Neutrophil (primary cell): Measurements from ENCODE around the gene NEDD4L.

Source experiments
- H3K27ac ChIP-seq: fragments of 200-600 bp; sonication (generic); 2 replicates; pipeline ENCODE4 v1.5.1; 2016; ENCODE audit warnings: mild to moderate bottlenecking, moderate library complexity
- H3K27me3 ChIP-seq: fragments of 200-600 bp; sonication (generic); 2 replicates; pipeline ENCODE4 v1.6.0; 2016; ENCODE audit warnings: mild to moderate bottlenecking
- H3K36me3 ChIP-seq: fragments of 200-600 bp; sonication (generic); 2 replicates; pipeline ENCODE4 v1.5.1; 2017
- H3K4me1 ChIP-seq, 2 experiments: fragments of 200-600 bp in 1 of 2; sonication (generic) in 1 of 2; 1 replicate in 1 of 2; 2 replicates in 1 of 2; pipeline versions ENCODE4 v1.5.1 to v1.6.1; 2013 to 2016; ENCODE audit warnings: low read depth in 1 of 2, low read length in 1 of 2, mild to moderate bottlenecking in 1 of 2, moderate library complexity in 1 of 2; ENCODE audit not compliant: control insufficient read depth in 1 of 2, insufficient read depth in 1 of 2
- H3K4me3 ChIP-seq, 2 experiments: fragments of 200-600 bp in 1 of 2; sonication (generic) in 1 of 2; 1 replicate in 1 of 2; 2 replicates in 1 of 2; pipeline ENCODE4 v1.5.1; 2013 to 2016; ENCODE audit warnings: low read depth in 1 of 2, low read length in 1 of 2, mild to moderate bottlenecking in 1 of 2, moderate library complexity in 1 of 2
- H3K9me3 ChIP-seq: fragments of 200-600 bp; sonication (generic); 2 replicates; pipeline ENCODE4 v1.5.1; 2016
- TF ChIP-seq, protein P1 (sequence below): fragments of 200-600 bp; sonication (generic); IDR thresholded peaks from 2 replicates; pipeline ENCODE4 v1.5.1; 2016; ENCODE audit warnings: antibody characterized with exemption

Gene NEDD4L

DNA sequence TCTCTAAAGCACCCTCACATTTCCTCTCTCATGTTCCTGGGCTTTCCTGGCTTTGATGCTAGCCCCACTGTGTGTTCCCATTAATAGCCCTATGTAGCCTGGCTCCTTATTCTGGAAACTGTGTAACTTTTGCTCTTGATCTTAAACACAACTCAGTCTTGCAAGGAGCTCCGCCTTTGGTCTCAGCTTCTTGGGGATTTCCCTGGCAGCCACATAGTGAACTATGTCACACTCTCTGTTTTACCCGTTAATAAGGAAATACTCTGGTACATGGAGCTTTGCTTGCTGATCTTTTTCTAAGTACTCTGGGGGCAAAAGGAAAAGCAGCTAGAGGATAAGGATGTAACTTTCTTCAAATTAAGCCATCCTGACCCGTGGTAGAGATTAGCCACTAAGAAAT, 259.3 kb downstream of the NEDD4L start:
- Histone ChIP-seq H3K4me3 (no peak overlapping the region), H3K27ac (no peak overlapping the region), H3K36me3 (no peaks in the 10 kb centered on the region), H3K4me1 (no peaks in the 10 kb centered on the region), H3K9me3 (no peaks in the 10 kb centered on the region), H3K27me3 (no peaks in the 10 kb centered on the region)
- TF ChIP-seq, protein P1, sequence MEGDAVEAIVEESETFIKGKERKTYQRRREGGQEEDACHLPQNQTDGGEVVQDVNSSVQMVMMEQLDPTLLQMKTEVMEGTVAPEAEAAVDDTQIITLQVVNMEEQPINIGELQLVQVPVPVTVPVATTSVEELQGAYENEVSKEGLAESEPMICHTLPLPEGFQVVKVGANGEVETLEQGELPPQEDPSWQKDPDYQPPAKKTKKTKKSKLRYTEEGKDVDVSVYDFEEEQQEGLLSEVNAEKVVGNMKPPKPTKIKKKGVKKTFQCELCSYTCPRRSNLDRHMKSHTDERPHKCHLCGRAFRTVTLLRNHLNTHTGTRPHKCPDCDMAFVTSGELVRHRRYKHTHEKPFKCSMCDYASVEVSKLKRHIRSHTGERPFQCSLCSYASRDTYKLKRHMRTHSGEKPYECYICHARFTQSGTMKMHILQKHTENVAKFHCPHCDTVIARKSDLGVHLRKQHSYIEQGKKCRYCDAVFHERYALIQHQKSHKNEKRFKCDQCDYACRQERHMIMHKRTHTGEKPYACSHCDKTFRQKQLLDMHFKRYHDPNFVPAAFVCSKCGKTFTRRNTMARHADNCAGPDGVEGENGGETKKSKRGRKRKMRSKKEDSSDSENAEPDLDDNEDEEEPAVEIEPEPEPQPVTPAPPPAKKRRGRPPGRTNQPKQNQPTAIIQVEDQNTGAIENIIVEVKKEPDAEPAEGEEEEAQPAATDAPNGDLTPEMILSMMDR = no peak

DNA sequence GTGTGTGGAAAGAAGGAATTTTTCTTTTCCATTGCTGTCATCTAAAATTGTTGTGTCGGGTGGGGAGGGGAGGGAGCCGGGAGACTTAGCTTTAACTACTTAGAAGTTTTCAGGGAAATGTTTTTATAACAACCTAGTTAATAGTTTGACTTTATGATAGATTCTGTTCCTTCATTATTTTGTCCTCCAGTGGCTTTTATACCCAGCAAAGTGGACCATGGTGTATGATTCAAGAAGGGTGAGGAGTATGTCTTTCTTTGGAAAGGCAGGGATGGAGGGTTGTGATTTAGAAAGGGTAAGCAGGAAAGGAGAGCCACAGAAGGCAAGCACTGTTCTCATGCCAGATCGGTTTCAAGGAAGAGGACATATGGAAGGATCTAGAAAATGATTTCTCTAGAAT, 261.8 kb downstream of the NEDD4L start:
- Histone ChIP-seq H3K27ac (no peak overlapping the region), H3K4me3 (no peak overlapping the region), H3K36me3 (no peaks in the 10 kb centered on the region), H3K9me3 (no peaks in the 10 kb centered on the region), H3K4me1 (no peaks in the 10 kb centered on the region), H3K27me3 (no peaks in the 10 kb centered on the region)
- TF ChIP-seq, protein P1 = no peak

DNA sequence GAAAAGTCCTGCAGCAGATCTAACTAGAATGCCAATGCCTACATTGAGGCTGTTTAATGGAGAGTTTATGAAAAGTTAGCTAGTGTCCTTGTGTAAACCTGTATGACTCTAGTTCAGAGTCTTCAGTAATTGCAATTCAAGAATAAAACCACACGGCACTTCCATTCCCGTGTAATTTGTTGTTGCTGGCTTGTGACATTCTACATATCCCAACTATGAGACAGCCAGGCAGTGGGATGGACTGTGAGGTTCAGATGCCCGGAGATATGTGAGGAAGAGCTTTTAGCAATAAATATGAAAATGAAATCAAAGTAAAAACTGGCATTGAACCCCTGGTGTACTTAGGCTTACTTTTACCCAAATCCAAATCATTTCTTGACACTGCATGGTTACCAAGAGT, 263.4 kb downstream of the NEDD4L start:
- Histone ChIP-seq H3K27me3 (no peaks in the 10 kb centered on the region), H3K9me3 (no peaks in the 10 kb centered on the region), H3K27ac (no peak overlapping the region), H3K36me3 (no peaks in the 10 kb centered on the region), H3K4me1 (no peaks in the 10 kb centered on the region), H3K4me3 (no peak overlapping the region)
- TF ChIP-seq, protein P1 = no peak

DNA sequence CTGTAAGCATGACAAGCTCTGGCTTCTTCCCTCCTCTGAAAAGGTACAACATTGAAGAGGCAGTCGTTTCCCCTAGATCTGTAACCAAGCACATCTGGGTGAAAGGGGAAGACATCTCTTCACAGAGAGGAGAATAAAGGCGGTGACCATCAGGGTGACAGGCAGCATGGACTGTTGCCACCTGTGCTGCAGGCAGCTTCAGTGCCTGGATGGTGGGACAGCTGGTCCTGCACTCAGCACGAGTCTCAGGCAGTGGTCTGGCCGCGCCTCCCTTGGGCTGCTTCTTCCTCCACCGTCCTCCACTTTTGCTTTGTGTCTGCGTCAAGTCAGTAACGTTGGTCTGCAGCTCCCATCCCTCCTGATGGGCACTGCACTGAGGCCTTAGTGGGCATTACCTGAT, 264.4 kb downstream of the NEDD4L start:
- Histone ChIP-seq H3K36me3 (no peaks in the 10 kb centered on the region), H3K27me3 (no peaks in the 10 kb centered on the region), H3K9me3 (no peaks in the 10 kb centered on the region), H3K4me1 (no peaks in the 10 kb centered on the region), H3K27ac (no peak overlapping the region), H3K4me3 (no peak overlapping the region)
- TF ChIP-seq, protein P1 = no peak

DNA sequence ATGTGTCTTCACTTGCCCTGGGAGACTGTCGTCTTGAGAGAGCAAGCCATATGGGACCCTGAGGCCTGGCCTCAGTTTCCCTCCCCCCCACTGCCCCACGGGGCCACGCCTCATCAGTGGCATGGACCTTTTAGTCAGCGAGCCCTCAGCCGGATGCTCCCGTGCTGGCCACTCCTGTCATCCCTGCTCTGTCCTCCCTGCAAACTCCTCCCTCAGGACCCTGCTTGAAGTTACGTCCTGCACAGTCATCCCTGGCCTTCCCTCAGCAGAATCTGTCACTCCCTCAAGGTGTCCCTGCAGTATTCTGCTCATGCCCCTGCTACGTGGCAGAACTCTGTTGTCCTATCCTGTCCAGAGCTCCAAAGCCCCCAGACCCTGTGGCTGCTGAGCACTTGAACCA, 265.1 kb downstream of the NEDD4L start:
- no peaks in the 10 kb centered on the region for H3K4me1 ChIP-seq
- H3K27ac ChIP-seq = no peak overlapping the region
- TF ChIP-seq, protein P1 = no peak
- H3K4me3 ChIP-seq = no peak overlapping the region
- H3K9me3 ChIP-seq = no peaks in the 10 kb centered on the region
- H3K27me3 ChIP-seq = no peaks in the 10 kb centered on the region
- H3K36me3 ChIP-seq = no peaks in the 10 kb centered on the region

DNA sequence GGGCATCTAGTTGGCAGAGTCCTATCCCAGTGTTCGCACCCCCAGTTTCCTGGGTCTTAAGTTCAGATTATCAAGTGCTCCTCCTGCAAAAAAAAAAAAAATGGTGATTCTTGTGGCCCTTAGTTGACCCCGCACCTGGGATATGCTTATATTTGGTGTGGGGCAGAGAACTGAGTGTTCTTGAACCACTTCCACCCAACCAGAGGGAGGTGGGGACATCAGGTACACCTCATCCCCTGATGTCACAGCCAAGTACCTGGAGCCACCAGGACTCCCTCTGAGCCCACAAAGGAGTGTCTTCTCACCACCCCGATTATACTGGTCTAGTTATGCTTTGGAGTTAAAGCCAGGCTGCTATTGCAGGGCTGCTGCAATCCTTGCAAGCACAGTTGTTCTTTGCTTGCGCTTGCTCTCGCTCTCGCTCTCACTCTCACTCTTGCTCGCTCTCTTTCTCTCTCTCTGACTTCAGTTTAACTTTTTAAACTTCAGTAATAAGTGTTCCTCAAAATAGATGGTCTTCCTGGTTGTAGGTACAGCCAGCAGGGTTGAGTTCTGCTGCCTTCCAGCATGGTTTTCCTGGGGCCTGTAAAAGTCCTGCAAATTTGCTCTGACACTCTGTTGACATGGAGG, 265.7 kb downstream of the NEDD4L start:
- TF ChIP-seq, protein P1 = no peak
- H3K4me3 ChIP-seq = no peak overlapping the region
- H3K4me1 ChIP-seq = no peaks in the 10 kb centered on the region
- no peaks in the 10 kb centered on the region for H3K36me3 ChIP-seq
- no peaks in the 10 kb centered on the region for H3K27me3 ChIP-seq
- H3K9me3 ChIP-seq = no peaks in the 10 kb centered on the region
- no peak overlapping the region for H3K27ac ChIP-seq
